Tibial artery (tissue), 4 donors: ENCODE measurements around the gene SPRED1.

Source experiments
- DNase-seq, 2 donors: peaks; one replicate each; pipeline ENCODE4 v3.0.0-alpha.2; 2019
- H3K27ac ChIP-seq, 2 donors: fragments of 200-600 bp; sonication (generic) in 1 of 2; 1 replicate in 1 of 2; 2 replicates in 1 of 2; pipeline ENCODE4 v1.5.1; 2018 to 2019; ENCODE audit warnings: mild to moderate bottlenecking in 1 of 2
- H3K27me3 ChIP-seq, 2 donors: fragments of 200-600 bp; sonication (generic) in 1 of 2; one replicate each; pipeline versions ENCODE4 v1.5.1 to v1.6.0; 2016 to 2019
- H3K36me3 ChIP-seq, 3 donors: fragments of 200-600 bp; sonication (generic) in 2 of 3; one replicate each; pipeline ENCODE4 v1.5.1; 2016 to 2019; ENCODE audit warnings: mild to moderate bottlenecking in 2 of 3
- H3K4me1 ChIP-seq, 4 donors: fragments of 200-600 bp; sonication (generic) in 2 of 4; 1 replicate in 3 of 4; 2 replicates in 1 of 4; pipeline ENCODE4 v1.5.1; 2016 to 2019
- H3K4me3 ChIP-seq, 2 donors: fragments of 200-600 bp; sonication (generic) in 1 of 2; 1 replicate in 1 of 2; 2 replicates in 1 of 2; pipeline ENCODE4 v1.5.1; 2018 to 2019; ENCODE audit warnings: mild to moderate bottlenecking in 2 of 2
- H3K9me3 ChIP-seq, 3 donors: fragments of 200-600 bp; sonication (generic) in 1 of 3; one replicate each; pipeline ENCODE4 v1.5.1; 2016 to 2019
- intact Hi-C: fragments of 100-400 bp; cut with DNase I; formaldehyde crosslinking; loops from one replicate; pipeline ENCODE4 v1.15.0; 2023; ENCODE audit warnings: low total_unique reads
- TF ChIP-seq, protein P1 (sequence below), 2 experiments: fragments of 200-600 bp in 1 of 2; fragments of 450-650 bp in 1 of 2; IDR thresholded peaks; one replicate each; pipeline ENCODE4 v1.5.1; 2017 to 2019; ENCODE audit warnings: antibody characterized with exemption in 2 of 2, mild to moderate bottlenecking in 1 of 2, moderate library complexity in 1 of 2

Gene SPRED1

DNA sequence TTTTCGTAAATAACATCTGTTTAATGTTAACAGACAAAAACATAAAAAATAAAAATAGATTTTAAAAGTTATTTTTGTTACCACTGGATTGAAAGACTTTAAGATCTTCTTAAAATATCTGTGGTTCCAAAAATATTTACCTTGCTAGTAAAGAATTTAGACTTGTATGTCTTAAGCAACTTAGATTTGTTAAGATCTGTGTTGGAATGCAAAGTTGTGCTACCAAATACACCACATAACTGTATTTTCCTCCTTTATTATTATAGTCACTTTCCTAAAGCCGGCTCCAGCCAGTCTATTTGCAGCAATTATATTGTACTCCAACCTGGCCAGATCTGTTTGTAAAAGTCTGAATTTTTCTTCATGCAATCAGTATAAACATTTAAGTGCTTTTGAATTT lies 63.7 kb downstream of the SPRED1 start:
- Histone ChIP-seq H3K36me3 (no peaks in the 10 kb centered on the region), H3K4me3 (no peak overlapping the region), H3K27ac (peak overlapping the region in 1 of 2 donors; percentile 38), H3K4me1 (peaks cover 0 to 27% (median 10%) of the 10 kb centered on the region in 4 donors), H3K27me3 (no peaks in the 10 kb centered on the region), H3K9me3 (no peaks in the 10 kb centered on the region)
- intact Hi-C loops = no loop called here
- DNase-seq = no peak
- TF ChIP-seq, protein P1, sequence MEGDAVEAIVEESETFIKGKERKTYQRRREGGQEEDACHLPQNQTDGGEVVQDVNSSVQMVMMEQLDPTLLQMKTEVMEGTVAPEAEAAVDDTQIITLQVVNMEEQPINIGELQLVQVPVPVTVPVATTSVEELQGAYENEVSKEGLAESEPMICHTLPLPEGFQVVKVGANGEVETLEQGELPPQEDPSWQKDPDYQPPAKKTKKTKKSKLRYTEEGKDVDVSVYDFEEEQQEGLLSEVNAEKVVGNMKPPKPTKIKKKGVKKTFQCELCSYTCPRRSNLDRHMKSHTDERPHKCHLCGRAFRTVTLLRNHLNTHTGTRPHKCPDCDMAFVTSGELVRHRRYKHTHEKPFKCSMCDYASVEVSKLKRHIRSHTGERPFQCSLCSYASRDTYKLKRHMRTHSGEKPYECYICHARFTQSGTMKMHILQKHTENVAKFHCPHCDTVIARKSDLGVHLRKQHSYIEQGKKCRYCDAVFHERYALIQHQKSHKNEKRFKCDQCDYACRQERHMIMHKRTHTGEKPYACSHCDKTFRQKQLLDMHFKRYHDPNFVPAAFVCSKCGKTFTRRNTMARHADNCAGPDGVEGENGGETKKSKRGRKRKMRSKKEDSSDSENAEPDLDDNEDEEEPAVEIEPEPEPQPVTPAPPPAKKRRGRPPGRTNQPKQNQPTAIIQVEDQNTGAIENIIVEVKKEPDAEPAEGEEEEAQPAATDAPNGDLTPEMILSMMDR (IDR thresholded peaks at IDR 0.05) = no peak

DNA sequence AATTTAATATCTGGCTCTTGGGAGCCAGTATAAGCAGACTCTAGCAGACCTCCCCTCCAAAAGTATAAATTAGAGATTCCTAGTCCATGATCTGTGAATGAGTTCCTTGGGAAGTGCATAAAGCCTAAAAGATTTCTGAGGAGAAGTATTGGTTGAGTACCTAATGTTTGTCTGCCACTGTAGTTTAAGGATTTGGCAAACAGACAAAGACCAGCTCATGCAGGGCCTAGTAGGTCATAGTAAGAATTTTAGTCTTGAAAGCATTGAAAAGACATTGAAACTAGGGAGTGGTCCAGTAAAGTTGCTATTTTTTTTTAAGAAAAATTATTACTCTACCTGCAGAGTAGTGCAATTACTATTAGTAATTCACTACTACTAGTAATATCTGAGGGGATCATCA lies 67.5 kb downstream of the SPRED1 start:
- Histone ChIP-seq H3K27ac (no peak overlapping the region), H3K36me3 (peaks cover 0 to 8% (median 0%) of the 10 kb centered on the region in 3 donors), H3K9me3 (no peaks in the 10 kb centered on the region), H3K4me1 (peaks cover 0 to 31% (median 10%) of the 10 kb centered on the region in 4 donors), H3K4me3 (no peak overlapping the region), H3K27me3 (no peaks in the 10 kb centered on the region)
- DNase-seq = no peak
- intact Hi-C loops = no loop called here
- TF ChIP-seq, protein P1 (IDR thresholded peaks at IDR 0.05) = no peak

DNA sequence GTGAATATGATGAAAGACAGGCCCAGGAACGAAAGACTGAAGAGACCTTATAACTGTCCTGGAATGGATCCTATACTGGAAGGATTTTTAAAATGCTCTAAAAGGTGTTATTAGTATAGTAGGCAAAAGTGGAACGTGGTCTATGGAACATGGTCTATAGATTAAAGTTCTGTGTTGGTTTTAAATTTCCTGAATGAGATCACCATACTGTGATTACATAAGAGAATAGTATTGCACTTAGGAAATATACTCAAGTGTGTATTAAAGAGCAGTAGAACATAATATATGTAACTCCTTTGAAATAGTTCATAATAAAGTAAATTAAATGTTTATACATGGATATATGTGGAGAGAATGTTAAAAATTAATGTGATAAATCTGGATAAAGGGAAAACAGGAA lies 68.2 kb downstream of the SPRED1 start:
- H3K4me3 ChIP-seq = no peak overlapping the region
- no peak for DNase-seq
- H3K4me1 ChIP-seq = peaks cover 0 to 32% (median 6%) of the 10 kb centered on the region in 4 donors
- TF ChIP-seq, protein P1 (IDR thresholded peaks at IDR 0.05) = no peak
- peaks cover 0 to 8% (median 0%) of the 10 kb centered on the region in 3 donors for H3K36me3 ChIP-seq
- H3K9me3 ChIP-seq = no peaks in the 10 kb centered on the region
- intact Hi-C loops = no loop called here
- no peak overlapping the region for H3K27ac ChIP-seq
- no peaks in the 10 kb centered on the region for H3K27me3 ChIP-seq

DNA sequence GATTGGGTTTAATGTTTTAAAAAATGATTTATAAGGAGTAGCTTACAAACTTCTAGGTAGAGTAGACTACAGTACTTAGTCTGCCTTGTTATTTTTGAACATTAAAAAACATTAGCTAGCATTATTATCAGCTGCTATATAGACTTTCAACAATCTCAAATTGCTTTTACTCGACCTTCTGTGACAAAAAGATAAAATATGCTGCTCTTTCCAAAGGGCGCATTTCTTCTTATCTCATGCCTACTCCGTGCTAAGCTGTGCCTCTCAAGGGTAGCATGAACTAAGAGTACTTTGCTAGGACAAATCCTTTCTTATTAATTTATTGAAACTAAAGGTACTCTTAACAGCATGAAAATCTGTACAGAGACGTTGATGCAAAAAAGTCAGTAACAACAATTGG lies 71.3 kb downstream of the SPRED1 start:
- DNase-seq = no peak
- intact Hi-C loops = no loop called here
- peaks cover 0 to 14% (median 0%) of the 10 kb centered on the region in 4 donors for H3K4me1 ChIP-seq
- no peak overlapping the region for H3K4me3 ChIP-seq
- TF ChIP-seq, protein P1 (IDR thresholded peaks at IDR 0.05) = no peak
- H3K27ac ChIP-seq = no peak overlapping the region
- H3K9me3 ChIP-seq = no peaks in the 10 kb centered on the region
- H3K27me3 ChIP-seq = no peaks in the 10 kb centered on the region
- peaks cover 8 to 11% (median 9%) of the 10 kb centered on the region in 3 donors for H3K36me3 ChIP-seq

DNA sequence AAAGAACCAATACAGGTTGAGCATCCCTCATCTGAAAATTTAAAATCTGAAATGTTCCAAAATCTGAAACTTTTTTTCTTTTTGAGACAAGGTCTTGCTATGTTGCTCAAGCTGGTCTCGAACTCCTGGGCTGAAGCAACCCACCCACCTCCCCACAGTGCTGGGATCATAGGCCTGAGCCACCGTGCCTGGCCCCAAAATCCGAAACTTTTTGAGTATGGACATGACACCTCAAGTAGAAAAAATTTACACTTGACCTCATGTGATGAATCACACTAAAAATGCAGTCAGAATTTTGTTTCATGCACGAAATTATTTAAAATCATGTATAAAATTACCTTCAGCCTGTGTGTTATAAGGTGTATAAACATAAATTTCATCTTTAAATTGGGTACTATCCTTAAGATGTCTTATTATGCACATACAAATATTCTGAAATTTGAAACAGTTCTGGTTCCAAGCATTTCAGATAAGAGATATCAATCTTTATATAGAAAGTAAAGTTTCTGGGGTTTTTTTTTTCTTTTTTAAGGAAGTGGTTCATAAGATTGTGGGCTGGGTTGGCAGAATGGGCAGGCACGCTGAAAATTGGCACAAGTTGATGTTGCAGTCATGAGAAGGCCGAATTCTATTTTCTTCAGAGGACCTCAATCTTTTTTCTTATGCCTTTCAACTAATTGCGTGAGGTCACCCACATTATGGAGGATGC lies 72.5 kb downstream of the SPRED1 start:
- H3K9me3 ChIP-seq = no peaks in the 10 kb centered on the region
- H3K4me1 ChIP-seq = peaks cover 0 to 14% (median 0%) of the 10 kb centered on the region in 4 donors
- peaks cover 8 to 11% (median 9%) of the 10 kb centered on the region in 3 donors for H3K36me3 ChIP-seq
- no peak for DNase-seq
- H3K27ac ChIP-seq = no peak overlapping the region
- H3K4me3 ChIP-seq = no peak overlapping the region
- TF ChIP-seq, protein P1 (IDR thresholded peaks at IDR 0.05) = no peak
- intact Hi-C loops = no loop called here
- H3K27me3 ChIP-seq = no peaks in the 10 kb centered on the region
